HEK293 (cell line): ENCODE measurements around the gene KMT2D.

Source experiments
- CTCF ChIA-PET: fragments of 350-600 bp; formaldehyde crosslinking; extraction: SDS; loops from one replicate; lab custom pipeline; 2021; ENCODE audit warnings: antibody characterized with exemption; lab: Yijun Ruan, JAX
- POLR2A ChIA-PET: fragments of 300-600 bp; formaldehyde crosslinking; extraction: SDS; loops from one replicate; lab custom pipeline; 2020; ENCODE audit warnings: antibody characterized with exemption, inconsistent platforms; lab: Yijun Ruan, JAX
- H3K27ac ChIP-seq: fragments of 200-500 bp; sonication (Bioruptor generic); 2 replicates; pipeline ENCODE4 v1.5.1; 2014; ENCODE audit warnings: low read depth, low read length, control low read depth, inconsistent platforms; ENCODE audit errors: extremely low read depth
- H3K36me3 ChIP-seq, 2 experiments: fragments of 200-500 bp in 1 of 2; sonication (Bioruptor generic) in 1 of 2; 1 replicate in 1 of 2; 2 replicates in 1 of 2; pipeline ENCODE4 v1.5.1; 2014 to 2017; ENCODE audit warnings: inconsistent platforms in 2 of 2, low read length in 2 of 2; ENCODE audit not compliant: control insufficient read depth in 2 of 2, insufficient read depth in 1 of 2
- H3K4me1 ChIP-seq: fragments of 200-500 bp; sonication (Bioruptor generic); 2 replicates; pipeline ENCODE4 v1.5.1; 2014; ENCODE audit warnings: mild to moderate bottlenecking, low read length, inconsistent platforms; ENCODE audit not compliant: control insufficient read depth, insufficient read depth
- H3K4me3 ChIP-seq: 2 replicates; pipeline ENCODE4 v1.5.1; 2011; ENCODE audit warnings: low read depth, mild to moderate bottlenecking, control low read depth, low read length, moderate library complexity
- H3K9me3 ChIP-seq: fragments of 200-500 bp; sonication (Bioruptor generic); 2 replicates; pipeline ENCODE4 v1.5.1; 2014; ENCODE audit warnings: low read depth, low read length, inconsistent platforms; ENCODE audit not compliant: control insufficient read depth, insufficient read depth
- ELK4 ChIP-seq: IDR thresholded peaks from 2 replicates; pipeline ENCODE4 v1.6.1; 2011; ENCODE audit warnings: mild to moderate bottlenecking, low read depth, low read length, borderline replicate concordance
- FEZF1 ChIP-seq: fragments of 450-650 bp; formaldehyde crosslinking; IDR thresholded peaks from 2 replicates; pipeline ENCODE4 v1.5.1; 2016; ENCODE audit warnings: missing biosample characterization, missing genetic modification characterization
- HIC1 ChIP-seq: fragments of 450-650 bp; formaldehyde crosslinking; IDR thresholded peaks from 2 replicates; pipeline ENCODE4 v1.5.1; 2016; ENCODE audit warnings: missing biosample characterization, missing genetic modification characterization
- HOXD13 ChIP-seq: sonication (generic); formaldehyde crosslinking; IDR thresholded peaks from 2 replicates; pipeline ENCODE4 v1.8.0; 2022; ENCODE audit warnings: missing genetic modification reagents, borderline replicate concordance
- SP2 ChIP-seq: fragments of 450-650 bp; formaldehyde crosslinking; IDR thresholded peaks from 2 replicates; pipeline ENCODE4 v1.5.1; 2016; ENCODE audit warnings: missing biosample characterization, missing genetic modification characterization
- TRIM28 ChIP-seq: IDR thresholded peaks from 2 replicates; pipeline ENCODE4 v1.6.1; 2011; ENCODE audit warnings: low read length, control low read depth, borderline replicate concordance
- YY1 ChIP-seq: fragments of 450-650 bp; formaldehyde crosslinking; IDR thresholded peaks from 2 replicates; pipeline ENCODE4 v1.5.1; 2018; ENCODE audit warnings: missing biosample characterization, missing genetic modification characterization
- ZBTB1 ChIP-seq: fragments of 450-650 bp; formaldehyde crosslinking; IDR thresholded peaks from 2 replicates; pipeline ENCODE4 v1.5.1; 2016; ENCODE audit warnings: missing biosample characterization, missing genetic modification characterization
- ZBTB21 ChIP-seq: fragments of 450-650 bp; formaldehyde crosslinking; IDR thresholded peaks from 2 replicates; pipeline ENCODE4 v1.5.1; 2017; ENCODE audit warnings: missing biosample characterization, missing genetic modification characterization
- ZBTB26 ChIP-seq: fragments of 450-650 bp; formaldehyde crosslinking; optimal IDR thresholded peaks from 2 replicates; pipeline ENCODE3; 2016; ENCODE audit warnings: missing biosample characterization, mild to moderate bottlenecking, missing genetic modification characterization
- ZEB2 ChIP-seq: fragments of 450-650 bp; formaldehyde crosslinking; IDR thresholded peaks from 2 replicates; pipeline ENCODE4 v1.5.1; 2016; ENCODE audit warnings: missing biosample characterization, missing genetic modification characterization
- ZNF10 ChIP-seq: fragments of 450-650 bp; formaldehyde crosslinking; IDR thresholded peaks from 2 replicates; pipeline ENCODE4 v1.5.1; 2017; ENCODE audit warnings: missing biosample characterization, missing genetic modification characterization
- ZNF157 ChIP-seq: fragments of 450-650 bp; formaldehyde crosslinking; IDR thresholded peaks from 2 replicates; pipeline ENCODE4 v1.5.1; 2016; ENCODE audit warnings: missing biosample characterization, missing genetic modification characterization
- ZNF302 ChIP-seq: fragments of 450-650 bp; formaldehyde crosslinking; IDR thresholded peaks from 2 replicates; pipeline ENCODE4 v1.5.1; 2016; ENCODE audit warnings: missing biosample characterization, missing genetic modification characterization, low read depth
- ZNF521 ChIP-seq: fragments of 450-650 bp; formaldehyde crosslinking; IDR thresholded peaks from 2 replicates; pipeline ENCODE4 v1.5.1; 2017; ENCODE audit warnings: missing biosample characterization, mild to moderate bottlenecking, missing genetic modification characterization
- ZNF549 ChIP-seq: fragments of 450-650 bp; IDR thresholded peaks from 2 replicates; pipeline ENCODE4 v1.5.1; 2018; ENCODE audit warnings: missing biosample characterization, missing genetic modification characterization, mild to moderate bottlenecking, inconsistent platforms, moderate library complexity
- ZNF610 ChIP-seq: fragments of 450-650 bp; formaldehyde crosslinking; IDR thresholded peaks from 2 replicates; pipeline ENCODE4 v1.5.1; 2016; ENCODE audit warnings: missing biosample characterization, missing genetic modification characterization, borderline replicate concordance
- ZNF843 ChIP-seq: fragments of 450-650 bp; formaldehyde crosslinking; IDR thresholded peaks from 2 replicates; pipeline ENCODE4 v1.5.1; 2016; ENCODE audit warnings: missing biosample characterization, missing genetic modification characterization
- TF ChIP-seq, protein P1 (sequence below): fragments of 450-650 bp; formaldehyde crosslinking; IDR thresholded peaks from 2 replicates; pipeline ENCODE4 v1.5.1; 2017; ENCODE audit warnings: missing biosample characterization, missing genetic modification characterization
- TF ChIP-seq, protein P2 (sequence below): fragments of 450-650 bp; formaldehyde crosslinking; IDR thresholded peaks from 2 replicates; pipeline ENCODE4; 2016; ENCODE audit warnings: missing biosample characterization, missing genetic modification characterization
- TF ChIP-seq, protein P3 (sequence below): fragments of 450-650 bp; formaldehyde crosslinking; IDR thresholded peaks from 2 replicates; pipeline ENCODE4 v1.5.1; 2016; ENCODE audit warnings: missing biosample characterization, missing genetic modification characterization, borderline replicate concordance

KMT2D gene

DNA sequence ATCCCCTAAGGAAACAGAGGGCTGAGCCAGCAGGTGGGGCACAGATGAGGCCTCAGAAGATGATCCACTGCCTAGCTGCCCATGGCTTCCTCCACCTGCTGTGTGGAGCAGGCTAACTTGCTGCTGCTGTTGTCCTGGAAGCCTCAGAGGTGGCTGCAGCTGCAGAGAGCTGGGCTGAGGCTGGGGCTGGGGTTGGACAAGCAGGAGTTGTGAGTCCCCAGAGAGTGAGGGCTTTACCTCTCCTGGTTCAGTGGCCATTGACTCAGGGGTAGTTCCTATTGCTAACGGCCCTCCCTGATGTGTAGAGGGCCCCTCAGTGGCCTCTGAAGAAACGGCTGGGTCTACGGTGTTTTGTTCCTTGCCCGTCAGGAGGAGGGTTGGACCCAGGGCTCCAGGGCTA lies 28.3 kb downstream of the KMT2D start:
- no peak overlapping the region for H3K4me3 ChIP-seq
- H3K27ac ChIP-seq = no peak overlapping the region
- H3K4me1 ChIP-seq = no peaks in the 10 kb centered on the region
- TF ChIP-seq ZEB2 (no peak), ZNF521 (tag by site-specific recombination) (no peak), FEZF1 (no peak), ZNF549 (tag by site-specific recombination) (no peak)
- ChIA-PET CTCF (interaction anchor here (0.7 to 1.0 kb wide), 3 partner anchors 12 to 60 kb away, joined by 3 read pairs; no protein-coding TSS in a partner anchor), POLR2A (interaction anchor here (0.7 to 1.8 kb wide), 3 partner anchors 8 to 98 kb away, joined by 3 to 6 read pairs (median 4); no protein-coding TSS in a partner anchor)
- H3K36me3 ChIP-seq = peaks cover 27 to 97% of the 10 kb centered on the region in 2 experiments
- no peaks in the 10 kb centered on the region for H3K9me3 ChIP-seq

GRCh38 chr12:49031573-49032161 lies 28.9 kb downstream of the KMT2D start:
- POLR2A ChIA-PET = interaction anchor here (1.8 kb wide), 1 partner anchor 8 kb away, joined by 6 read pairs; no protein-coding TSS in a partner anchor
- TF ChIP-seq ELK4 = no peak
- TF ChIP-seq ZNF302 (tag by site-specific recombination) = no peak
- TF ChIP-seq ZNF843 = no peak
- TF ChIP-seq, protein P1, sequence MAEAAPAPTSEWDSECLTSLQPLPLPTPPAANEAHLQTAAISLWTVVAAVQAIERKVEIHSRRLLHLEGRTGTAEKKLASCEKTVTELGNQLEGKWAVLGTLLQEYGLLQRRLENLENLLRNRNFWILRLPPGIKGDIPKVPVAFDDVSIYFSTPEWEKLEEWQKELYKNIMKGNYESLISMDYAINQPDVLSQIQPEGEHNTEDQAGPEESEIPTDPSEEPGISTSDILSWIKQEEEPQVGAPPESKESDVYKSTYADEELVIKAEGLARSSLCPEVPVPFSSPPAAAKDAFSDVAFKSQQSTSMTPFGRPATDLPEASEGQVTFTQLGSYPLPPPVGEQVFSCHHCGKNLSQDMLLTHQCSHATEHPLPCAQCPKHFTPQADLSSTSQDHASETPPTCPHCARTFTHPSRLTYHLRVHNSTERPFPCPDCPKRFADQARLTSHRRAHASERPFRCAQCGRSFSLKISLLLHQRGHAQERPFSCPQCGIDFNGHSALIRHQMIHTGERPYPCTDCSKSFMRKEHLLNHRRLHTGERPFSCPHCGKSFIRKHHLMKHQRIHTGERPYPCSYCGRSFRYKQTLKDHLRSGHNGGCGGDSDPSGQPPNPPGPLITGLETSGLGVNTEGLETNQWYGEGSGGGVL (tag by site-specific recombination) = no peak
- TF ChIP-seq, protein P2, sequence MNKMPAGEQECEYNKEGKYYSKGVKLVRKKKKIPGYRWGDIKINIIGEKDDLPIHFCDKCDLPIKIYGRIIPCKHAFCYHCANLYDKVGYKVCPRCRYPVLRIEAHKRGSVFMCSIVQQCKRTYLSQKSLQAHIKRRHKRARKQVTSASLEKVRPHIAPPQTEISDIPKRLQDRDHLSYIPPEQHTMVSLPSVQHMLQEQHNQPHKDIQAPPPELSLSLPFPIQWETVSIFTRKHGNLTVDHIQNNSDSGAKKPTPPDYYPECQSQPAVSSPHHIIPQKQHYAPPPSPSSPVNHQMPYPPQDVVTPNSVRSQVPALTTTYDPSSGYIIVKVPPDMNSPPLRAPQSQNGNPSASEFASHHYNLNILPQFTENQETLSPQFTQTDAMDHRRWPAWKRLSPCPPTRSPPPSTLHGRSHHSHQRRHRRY (tag by site-specific recombination) = no peak
- TF ChIP-seq HIC1 = no peak
- no peak for TF ChIP-seq ZNF10 (tag by site-specific recombination)
- no peak for TF ChIP-seq ZNF157
- no peak for TF ChIP-seq SP2 (tag by site-specific recombination)
- no peak for TF ChIP-seq TRIM28
- TF ChIP-seq YY1 (tag by site-specific recombination) = no peak
- no peak for TF ChIP-seq ZBTB21 (tag by site-specific recombination)
- TF ChIP-seq, protein P3, sequence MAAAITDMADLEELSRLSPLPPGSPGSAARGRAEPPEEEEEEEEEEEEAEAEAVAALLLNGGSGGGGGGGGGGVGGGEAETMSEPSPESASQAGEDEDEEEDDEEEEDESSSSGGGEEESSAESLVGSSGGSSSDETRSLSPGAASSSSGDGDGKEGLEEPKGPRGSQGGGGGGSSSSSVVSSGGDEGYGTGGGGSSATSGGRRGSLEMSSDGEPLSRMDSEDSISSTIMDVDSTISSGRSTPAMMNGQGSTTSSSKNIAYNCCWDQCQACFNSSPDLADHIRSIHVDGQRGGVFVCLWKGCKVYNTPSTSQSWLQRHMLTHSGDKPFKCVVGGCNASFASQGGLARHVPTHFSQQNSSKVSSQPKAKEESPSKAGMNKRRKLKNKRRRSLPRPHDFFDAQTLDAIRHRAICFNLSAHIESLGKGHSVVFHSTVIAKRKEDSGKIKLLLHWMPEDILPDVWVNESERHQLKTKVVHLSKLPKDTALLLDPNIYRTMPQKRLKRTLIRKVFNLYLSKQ = no peak
- no peak for TF ChIP-seq ZNF610
- no peak for TF ChIP-seq HOXD13 (CRISPR knock-in tag)
- no peak for TF ChIP-seq ZBTB26 (tag by site-specific recombination)
- TF ChIP-seq ZBTB1 = no peak
- Histone ChIP-seq H3K4me3 (no peak overlapping the region), H3K27ac (no peak overlapping the region), H3K36me3 (peaks cover 26 to 95% of the 10 kb centered on the region in 2 experiments), H3K4me1 (no peaks in the 10 kb centered on the region), H3K9me3 (no peaks in the 10 kb centered on the region)
- CTCF ChIA-PET = interaction anchor here (0.6 to 1.0 kb wide), 2 partner anchors 13 to 263 kb away, joined by 3 read pairs; partner anchors contain the start of gene PRPH
